HG02938 (cell line): ENCODE results near the gene FGF9.

Source experiments
- ATAC-seq: cut with Tn5 transposase; IDR thresholded peaks from one replicate; pipeline ENCODE4 v1.9.1; 2021; ENCODE audit warnings: mild to moderate bottlenecking, moderate library complexity; ENCODE audit not compliant: unreplicated experiment

Gene FGF9

DNA sequence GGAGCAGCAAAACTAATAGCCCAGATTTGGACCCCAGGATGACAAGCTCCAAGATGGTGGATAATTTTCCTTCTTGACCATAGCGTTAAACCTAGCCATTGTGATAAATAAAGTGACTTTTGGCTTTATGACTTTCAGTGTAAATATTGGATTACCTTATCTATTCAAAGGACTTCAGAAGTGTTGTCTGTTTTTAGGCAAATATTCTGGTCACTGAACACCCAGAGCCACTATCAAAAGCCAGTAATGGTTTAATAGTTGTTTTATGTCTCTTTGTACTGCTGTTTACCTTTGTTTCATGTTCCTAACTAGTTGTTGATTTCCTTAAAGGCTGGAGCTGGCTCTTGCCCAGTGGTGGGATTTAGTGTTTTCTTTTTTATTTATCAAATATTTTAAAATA lies 81.6 kb downstream of the FGF9 start:
- no peak for ATAC-seq

GRCh38 chr13:21753117-21753729 lies 82.3 kb downstream of the FGF9 start:
- ATAC-seq = no peak
